ENCODE measurements around the gene SOHLH2. TPM values are rescaled to one million over a fixed set of nuclear protein-coding genes. Genes with fewer than 3 reads are reported as not detected.

SOHLH2 gene
- total and polyA plus RNA-seq, 4 experiments from 2014 or later, result not detected

- H3K4me1 Mint-ChIP-seq, result no peaks in the 10 kb centered on the region
- Histone ChIP-seq H3K27ac (ENCODE audit: low read depth, low read length) (no peak overlapping the region), H3K27me3 (ENCODE audit: insufficient read depth, low read length) (no peaks in the 10 kb centered on the region), H3K36me3 (ENCODE audit: insufficient read depth, low read length) (no peaks in the 10 kb centered on the region), H3K4me1 (ENCODE audit: insufficient read depth, low read length) (no peaks in the 10 kb centered on the region), H3K9me3 (ENCODE audit: control insufficient read depth in 1 of 2, low read length in 2 of 2) (no peaks in the 10 kb centered on the region), H3K4me3 (ENCODE audit: low read length in 2 of 2) (no peak overlapping the region)
- no peak overlapping the region for H3K27ac Mint-ChIP-seq
- no peaks in the 10 kb centered on the region for H3K36me3 Mint-ChIP-seq
- intact Hi-C loops (cut with micrococcal nuclease), result no loop called here
- CTCF ChIA-PET (ENCODE audit: partially characterized antibody), result no interaction called here
- POLR2A ChIA-PET (ENCODE audit: partially characterized antibody), result no interaction called here
- H3K27me3 Mint-ChIP-seq, result no peaks in the 10 kb centered on the region
- H3K9me3 Mint-ChIP-seq, result peaks cover 0 to 8% (median 3%) of the 10 kb centered on the region in 8 donors
- H3K4me3 Mint-ChIP-seq, result no peak overlapping the region
- DNase-seq, result no peak
Observed at GRCh38 chr13:36183901-36184300, 30.5 kb downstream of the SOHLH2 start.

- Histone ChIP-seq H3K27ac (ENCODE audit: low read depth, low read length) (no peak overlapping the region), H3K9me3 (ENCODE audit: control insufficient read depth in 1 of 2, low read length in 2 of 2) (no peaks in the 10 kb centered on the region), H3K36me3 (ENCODE audit: insufficient read depth, low read length) (no peaks in the 10 kb centered on the region), H3K4me1 (ENCODE audit: insufficient read depth, low read length) (no peaks in the 10 kb centered on the region), H3K27me3 (ENCODE audit: insufficient read depth, low read length) (no peaks in the 10 kb centered on the region), H3K4me3 (ENCODE audit: low read length in 2 of 2) (no peak overlapping the region)
- DNase-seq, result no peak
- CTCF ChIA-PET (ENCODE audit: partially characterized antibody), result no interaction called here
- Mint-ChIP-seq H3K9me3 (no peaks in the 10 kb centered on the region), H3K4me1 (no peaks in the 10 kb centered on the region), H3K4me3 (no peak overlapping the region), H3K36me3 (no peaks in the 10 kb centered on the region), H3K27me3 (no peaks in the 10 kb centered on the region), H3K27ac (no peak overlapping the region)
- POLR2A ChIA-PET (ENCODE audit: partially characterized antibody), result no interaction called here
- intact Hi-C loops (cut with micrococcal nuclease), result no loop called here
Observed at GRCh38 chr13:36175621-36176020, 38.7 kb downstream of the SOHLH2 start.

- Histone ChIP-seq H3K9me3 (ENCODE audit: control insufficient read depth in 1 of 2, low read length in 2 of 2) (no peaks in the 10 kb centered on the region), H3K4me1 (ENCODE audit: insufficient read depth, low read length) (no peaks in the 10 kb centered on the region), H3K27me3 (ENCODE audit: insufficient read depth, low read length) (no peaks in the 10 kb centered on the region), H3K36me3 (ENCODE audit: insufficient read depth, low read length) (no peaks in the 10 kb centered on the region), H3K4me3 (ENCODE audit: low read length in 2 of 2) (no peak overlapping the region), H3K27ac (ENCODE audit: low read depth, low read length) (no peak overlapping the region)
- H3K27ac Mint-ChIP-seq, result no peak overlapping the region
- intact Hi-C loops (cut with micrococcal nuclease), result no loop called here
- H3K27me3 Mint-ChIP-seq, result peaks cover 0 to under 1% of the 10 kb centered on the region in 2 donors
- no peaks in the 10 kb centered on the region for H3K36me3 Mint-ChIP-seq
- ChIA-PET POLR2A (ENCODE audit: partially characterized antibody) (no interaction called here), CTCF (ENCODE audit: partially characterized antibody) (no interaction called here)
- H3K4me3 Mint-ChIP-seq, result no peak overlapping the region
- no peaks in the 10 kb centered on the region for H3K4me1 Mint-ChIP-seq
- peaks cover 0 to 3% (median 0%) of the 10 kb centered on the region in 8 donors for H3K9me3 Mint-ChIP-seq
- DNase-seq, result no peak
Observed at GRCh38 chr13:36174923-36175322, 39.4 kb downstream of the SOHLH2 start.

DNA sequence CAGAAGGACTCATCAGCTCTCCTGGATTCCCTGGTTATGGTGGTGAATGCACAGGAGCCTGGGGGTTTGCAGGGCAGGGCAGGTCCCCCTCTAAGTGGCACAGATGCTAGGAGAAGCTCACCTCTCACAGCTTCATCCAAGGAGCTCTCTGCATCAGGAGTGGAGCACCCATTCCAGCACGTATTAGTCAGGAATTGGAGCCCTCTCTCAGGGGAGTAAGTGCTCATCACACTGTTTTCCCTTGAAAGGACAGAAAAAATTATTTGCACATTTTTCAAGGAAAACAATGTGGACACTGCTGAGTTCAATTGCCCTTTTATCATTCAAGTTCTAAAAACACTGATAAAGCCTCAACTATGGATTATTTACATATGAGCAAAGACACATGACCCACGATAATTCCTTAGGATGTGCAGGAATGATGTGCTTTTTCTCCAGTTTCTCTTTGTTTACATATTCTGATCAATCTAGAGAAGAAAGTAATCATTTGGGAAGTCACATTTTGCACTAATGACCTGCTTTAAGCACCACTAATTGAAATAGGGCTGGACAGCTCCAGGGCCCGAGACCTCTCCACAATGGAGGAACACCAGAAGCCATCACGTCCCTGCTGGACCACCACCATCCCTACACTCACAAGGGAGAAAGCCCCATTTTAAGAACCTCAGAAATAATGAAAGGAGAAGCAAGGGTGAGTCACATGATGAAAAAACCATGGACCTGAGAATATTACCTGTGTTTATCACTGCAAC lies 40.6 kb downstream of the SOHLH2 start:
- intact Hi-C loops (cut with micrococcal nuclease), result no loop called here

GRCh38 chr13:36166046-36166445 lies 48.3 kb downstream of the SOHLH2 start:
- no peaks in the 10 kb centered on the region for H3K4me1 Mint-ChIP-seq
- CTCF ChIA-PET (ENCODE audit: partially characterized antibody), result no interaction called here
- H3K9me3 ChIP-seq (ENCODE audit: control insufficient read depth in 1 of 2, low read length in 2 of 2), result no peaks in the 10 kb centered on the region
- no peak overlapping the region for H3K4me3 ChIP-seq (ENCODE audit: low read length in 2 of 2)
- no peak overlapping the region for H3K4me3 Mint-ChIP-seq
- no peak overlapping the region for H3K27ac ChIP-seq (ENCODE audit: low read depth, low read length)
- no peaks in the 10 kb centered on the region for H3K4me1 ChIP-seq (ENCODE audit: insufficient read depth, low read length)
- no peaks in the 10 kb centered on the region for H3K36me3 Mint-ChIP-seq
- H3K36me3 ChIP-seq (ENCODE audit: insufficient read depth, low read length), result no peaks in the 10 kb centered on the region
- peaks cover 0 to 3% of the 10 kb centered on the region in 2 donors for H3K27me3 Mint-ChIP-seq
- no peak overlapping the region for H3K27ac Mint-ChIP-seq
- no peak for DNase-seq
- H3K27me3 ChIP-seq (ENCODE audit: insufficient read depth, low read length), result no peaks in the 10 kb centered on the region
- intact Hi-C loops (cut with micrococcal nuclease), result no loop called here
- peaks cover 0 to 5% (median 1%) of the 10 kb centered on the region in 8 donors for H3K9me3 Mint-ChIP-seq
- POLR2A ChIA-PET (ENCODE audit: partially characterized antibody), result no interaction called here

More for the DNA sequence above, 40.6 kb downstream of the SOHLH2 start:
- H3K27ac Mint-ChIP-seq, result no peak overlapping the region
- no peaks in the 10 kb centered on the region for H3K36me3 Mint-ChIP-seq
- ChIA-PET CTCF (ENCODE audit: partially characterized antibody) (no interaction called here), POLR2A (ENCODE audit: partially characterized antibody) (no interaction called here)
- H3K36me3 ChIP-seq (ENCODE audit: insufficient read depth, low read length), result no peaks in the 10 kb centered on the region
- H3K9me3 Mint-ChIP-seq, result peaks cover 0 to 3% (median 0%) of the 10 kb centered on the region in 8 donors
- H3K27ac ChIP-seq (ENCODE audit: low read depth, low read length), result no peak overlapping the region
- no peak for DNase-seq
- H3K4me3 Mint-ChIP-seq, result no peak overlapping the region
- no peaks in the 10 kb centered on the region for H3K4me1 ChIP-seq (ENCODE audit: insufficient read depth, low read length)
- no peaks in the 10 kb centered on the region for H3K27me3 ChIP-seq (ENCODE audit: insufficient read depth, low read length)
- no peaks in the 10 kb centered on the region for H3K4me1 Mint-ChIP-seq
- H3K4me3 ChIP-seq (ENCODE audit: low read length in 2 of 2), result no peak overlapping the region
- H3K9me3 ChIP-seq (ENCODE audit: control insufficient read depth in 1 of 2, low read length in 2 of 2), result no peaks in the 10 kb centered on the region
- H3K27me3 Mint-ChIP-seq, result peaks cover 0 to 2% of the 10 kb centered on the region in 2 donors

DNA sequence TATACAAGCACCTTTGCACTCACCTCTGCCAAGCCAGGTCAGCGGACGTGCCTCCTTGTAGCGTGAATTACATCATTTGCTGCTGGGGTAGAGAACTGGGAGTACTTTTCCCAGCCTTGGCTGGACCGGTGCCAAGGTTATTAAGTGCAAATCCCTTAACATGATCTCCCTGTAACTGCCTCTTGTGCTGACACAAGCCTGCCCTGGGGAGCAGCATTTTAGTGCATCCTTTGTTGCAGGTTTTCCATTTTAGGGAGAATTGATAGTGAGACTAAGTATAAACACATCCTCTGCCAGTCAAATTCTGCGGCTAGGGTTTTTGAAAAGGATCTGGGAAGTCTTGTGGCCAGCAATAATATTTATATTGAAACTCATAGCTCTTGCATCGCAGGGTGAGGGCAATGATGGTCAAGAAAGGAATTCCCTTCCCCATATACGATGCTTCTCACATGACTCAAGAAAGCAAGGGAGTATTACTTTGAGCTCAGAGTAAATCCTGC lies 50.5 kb downstream of the SOHLH2 start:
- H3K27me3 Mint-ChIP-seq, result peaks cover 0 to 2% of the 10 kb centered on the region in 2 donors
- no peak overlapping the region for H3K27ac Mint-ChIP-seq
- POLR2A ChIA-PET (ENCODE audit: partially characterized antibody), result no interaction called here
- no peaks in the 10 kb centered on the region for H3K4me1 Mint-ChIP-seq
- H3K4me3 ChIP-seq (ENCODE audit: low read length in 2 of 2), result no peak overlapping the region
- no peak overlapping the region for H3K4me3 Mint-ChIP-seq
- H3K27ac ChIP-seq (ENCODE audit: low read depth, low read length), result no peak overlapping the region
- H3K9me3 ChIP-seq (ENCODE audit: control insufficient read depth in 1 of 2, low read length in 2 of 2), result no peaks in the 10 kb centered on the region
- no peaks in the 10 kb centered on the region for H3K4me1 ChIP-seq (ENCODE audit: insufficient read depth, low read length)
- no peaks in the 10 kb centered on the region for H3K36me3 ChIP-seq (ENCODE audit: insufficient read depth, low read length)
- H3K9me3 Mint-ChIP-seq, result peaks cover 0 to 9% (median 3%) of the 10 kb centered on the region in 8 donors
- no peaks in the 10 kb centered on the region for H3K36me3 Mint-ChIP-seq
- no peaks in the 10 kb centered on the region for H3K27me3 ChIP-seq (ENCODE audit: insufficient read depth, low read length)
- CTCF ChIA-PET (ENCODE audit: partially characterized antibody), result no interaction called here
- intact Hi-C loops (cut with micrococcal nuclease), result no loop called here
- DNase-seq, result no peak

GRCh38 chr13:36163286-36163685 lies 51.1 kb downstream of the SOHLH2 start:
- Histone ChIP-seq H3K9me3 (ENCODE audit: control insufficient read depth in 1 of 2, low read length in 2 of 2) (no peaks in the 10 kb centered on the region), H3K36me3 (ENCODE audit: insufficient read depth, low read length) (no peaks in the 10 kb centered on the region), H3K27me3 (ENCODE audit: insufficient read depth, low read length) (no peaks in the 10 kb centered on the region), H3K4me3 (ENCODE audit: low read length in 2 of 2) (no peak overlapping the region), H3K27ac (ENCODE audit: low read depth, low read length) (no peak overlapping the region), H3K4me1 (ENCODE audit: insufficient read depth, low read length) (no peaks in the 10 kb centered on the region)
- Mint-ChIP-seq H3K36me3 (no peaks in the 10 kb centered on the region), H3K9me3 (peaks cover 0 to 9% (median 3%) of the 10 kb centered on the region in 8 donors), H3K27me3 (peaks cover 0 to 2% of the 10 kb centered on the region in 2 donors), H3K27ac (no peak overlapping the region), H3K4me3 (no peak overlapping the region), H3K4me1 (no peaks in the 10 kb centered on the region)
- POLR2A ChIA-PET (ENCODE audit: partially characterized antibody), result no interaction called here
- no peak for DNase-seq
- intact Hi-C loops (cut with micrococcal nuclease), result no loop called here
- CTCF ChIA-PET (ENCODE audit: partially characterized antibody), result no interaction called here

All from CD4-positive, alpha-beta memory T cell (primary cell).